GM23338 (cell line): ENCODE measurements around the gene CASS4. TPM values are rescaled to one million over a fixed set of nuclear protein-coding genes. Genes with fewer than 3 reads are reported as not detected.

Experiments used
- ATAC-seq: fragments of 200-7000 bp; cut with Tn5 transposase; 3 replicates; pipeline ENCODE4 v1.9.1; 2020
- DNase-seq: peaks from one replicate; pipeline ENCODE4 v3.0.0-alpha.2; 2015; ENCODE audit warnings: low spot score
- H2AFZ ChIP-seq: fragments of 200-600 bp; sonication (generic); 2 replicates; pipeline ENCODE4 v1.8.0; 2016; ENCODE audit warnings: antibody characterized with exemption, mild to moderate bottlenecking, moderate library complexity
- H3F3A ChIP-seq: fragments of 200-600 bp; sonication (generic); replicated peaks from 2 replicates; pipeline ENCODE4 v1.8.0; 2017; ENCODE audit warnings: antibody characterized with exemption, mixed run types, low read depth
- H3K27ac ChIP-seq: fragments of 200-600 bp; sonication (generic); 2 replicates; pipeline ENCODE4 v1.6.1; 2016; ENCODE audit warnings: low read depth
- H3K27me3 ChIP-seq: fragments of 200-600 bp; sonication (generic); 2 replicates; pipeline ENCODE4 v1.8.0; 2016; ENCODE audit warnings: mild to moderate bottlenecking, mixed run types, moderate library complexity; ENCODE audit not compliant: insufficient read depth
- H3K36me3 ChIP-seq: fragments of 200-600 bp; sonication (generic); 2 replicates; pipeline ENCODE4 v1.8.0; 2016; ENCODE audit warnings: mild to moderate bottlenecking; ENCODE audit not compliant: insufficient read depth
- H3K4me1 ChIP-seq: fragments of 200-600 bp; sonication (generic); 2 replicates; pipeline ENCODE4 v1.8.0; 2016; ENCODE audit warnings: mild to moderate bottlenecking, moderate library complexity; ENCODE audit not compliant: insufficient read depth
- H3K4me2 ChIP-seq: fragments of 200-600 bp; sonication (generic); 2 replicates; pipeline ENCODE4 v1.7.1; 2017; ENCODE audit warnings: mixed run types
- H3K4me3 ChIP-seq: fragments of 200-600 bp; sonication (generic); 2 replicates; pipeline ENCODE4 v1.6.1; 2016; ENCODE audit warnings: mixed run types
- H3K79me2 ChIP-seq: fragments of 200-600 bp; sonication (generic); replicated peaks from 2 replicates; pipeline ENCODE4 v1.8.0; 2017; ENCODE audit warnings: mild to moderate bottlenecking; ENCODE audit not compliant: insufficient read depth
- H3K9me2 ChIP-seq: fragments of 200-600 bp; sonication (generic); 2 replicates; pipeline ENCODE4 v1.8.0; 2017; ENCODE audit not compliant: insufficient read depth
- H4K20me1 ChIP-seq: fragments of 200-600 bp; sonication (generic); replicated peaks from 2 replicates; pipeline ENCODE4 v1.8.0; 2017; ENCODE audit warnings: mild to moderate bottlenecking; ENCODE audit not compliant: insufficient read depth
- H3K27ac Mint-ChIP-seq: 2 replicates; pipeline ENCODE4 v1.8.0; 2020; ENCODE audit warnings: inconsistent platforms, mild to moderate bottlenecking, moderate library complexity, mixed read lengths
- H3K27me3 Mint-ChIP-seq: 3 replicates; pipeline ENCODE4 v1.8.0; 2022; ENCODE audit warnings: low read depth, mild to moderate bottlenecking, moderate library complexity, mixed read lengths, inconsistent platforms; ENCODE audit not compliant: insufficient read depth, poor library complexity
- H3K36me3 Mint-ChIP-seq: 3 replicates; pipeline ENCODE4 v1.8.0; 2021; ENCODE audit warnings: low read depth, mild to moderate bottlenecking, inconsistent platforms, moderate library complexity, mixed read lengths
- H3K4me1 Mint-ChIP-seq: 3 replicates; pipeline ENCODE4 v1.8.0; 2020; ENCODE audit warnings: mild to moderate bottlenecking, inconsistent platforms, mixed read lengths
- H3K4me3 Mint-ChIP-seq: 3 replicates; pipeline ENCODE4 v1.8.0; 2021; ENCODE audit warnings: moderate library complexity, mild to moderate bottlenecking, inconsistent platforms, mixed read lengths
- H3K9me3 Mint-ChIP-seq: 3 replicates; pipeline ENCODE4 v1.8.0; 2020; ENCODE audit warnings: moderate library complexity, mild to moderate bottlenecking, inconsistent platforms, mixed read lengths
- CREB1 ChIP-seq: fragments of 250-450 bp; sonication (Bioruptor Pico); IDR thresholded peaks from 2 replicates; pipeline ENCODE4 v1.5.0; 2020; ENCODE audit warnings: low read depth, mild to moderate bottlenecking, moderate library complexity
- ETS1 ChIP-seq: IDR thresholded peaks from 2 replicates; pipeline ENCODE4 v1.6.1; 2016; ENCODE audit warnings: antibody characterized with exemption
- EZH2 ChIP-seq: fragments of 200-600 bp; sonication (generic); IDR thresholded peaks from one replicate; pipeline ENCODE4 v1.8.0; 2017; ENCODE audit warnings: antibody characterized with exemption, mild to moderate bottlenecking, low read depth; ENCODE audit not compliant: unreplicated experiment
- EZH2phosphoT487 ChIP-seq: fragments of 200-600 bp; sonication (generic); IDR thresholded peaks from one replicate; pipeline ENCODE4 v1.8.1; 2018; ENCODE audit warnings: antibody characterized with exemption; ENCODE audit not compliant: unreplicated experiment
- JUNB ChIP-seq: IDR thresholded peaks from one replicate; pipeline ENCODE4 v1.6.1; 2016; ENCODE audit warnings: antibody characterized with exemption; ENCODE audit not compliant: unreplicated experiment
- NANOG ChIP-seq: IDR thresholded peaks from 2 replicates; pipeline ENCODE4 v1.6.1; 2016; ENCODE audit warnings: antibody characterized with exemption, borderline replicate concordance
- POLR2AphosphoS5 ChIP-seq: IDR thresholded peaks from 2 replicates; pipeline ENCODE4 v1.6.1; 2016; ENCODE audit warnings: antibody characterized with exemption, low read depth
- REST ChIP-seq: IDR thresholded peaks from one replicate; pipeline ENCODE4 v1.6.1; 2018; ENCODE audit warnings: antibody characterized with exemption; ENCODE audit not compliant: unreplicated experiment
- STAT1 ChIP-seq: IDR thresholded peaks from one replicate; pipeline ENCODE4 v1.6.1; 2016; ENCODE audit warnings: antibody characterized with exemption; ENCODE audit not compliant: unreplicated experiment
- ZNF114 ChIP-seq: fragments of 250-450 bp; sonication (Bioruptor Pico); IDR thresholded peaks from 2 replicates; pipeline ENCODE4 v1.5.0; 2020; ENCODE audit warnings: mild to moderate bottlenecking, moderate library complexity
- ZNF331 ChIP-seq: fragments of 250-450 bp; sonication (Bioruptor Pico); IDR thresholded peaks from 2 replicates; pipeline ENCODE4 v1.5.0; 2020; ENCODE audit warnings: low read depth, mild to moderate bottlenecking, moderate library complexity
- polyA plus RNA-seq: library from polyadenylated mRNA; unstranded; fragments of >200 nt; fragmentation: Nextera tagmentation; extraction: Ambion mirVana; gene quantifications from 2 replicates; pipeline ENCODE4 v1.2.1, GENCODE V29; 2016
- total RNA-seq: library from RNA; depleted of rRNA; stranded (reverse); fragments of >200 nt; shearing (Covaris generic); gene quantifications from 2 replicates; pipeline ENCODE4 v1.2.3, GENCODE V29; 2014
- TF ChIP-seq, protein P1 (sequence below): fragments of 250-450 bp; sonication (Bioruptor Pico); IDR thresholded peaks from 2 replicates; pipeline ENCODE4 v1.5.0; 2020; ENCODE audit warnings: mild to moderate bottlenecking, moderate library complexity
- TF ChIP-seq, protein P2 (sequence below), 2 experiments: fragments of 200-600 bp in 1 of 2; sonication (generic) in 1 of 2; conservative IDR thresholded peaks; 2 replicates each; pipeline versions ENCODE4 v1.5.1 to v1.6.1; 2016 to 2017; ENCODE audit warnings: antibody characterized with exemption in 2 of 2, low read depth in 2 of 2, mild to moderate bottlenecking in 2 of 2, moderate library complexity in 1 of 2

CASS4 gene
- total and polyA plus RNA-seq, 2 experiments from 2014 or later = not detected

DNA sequence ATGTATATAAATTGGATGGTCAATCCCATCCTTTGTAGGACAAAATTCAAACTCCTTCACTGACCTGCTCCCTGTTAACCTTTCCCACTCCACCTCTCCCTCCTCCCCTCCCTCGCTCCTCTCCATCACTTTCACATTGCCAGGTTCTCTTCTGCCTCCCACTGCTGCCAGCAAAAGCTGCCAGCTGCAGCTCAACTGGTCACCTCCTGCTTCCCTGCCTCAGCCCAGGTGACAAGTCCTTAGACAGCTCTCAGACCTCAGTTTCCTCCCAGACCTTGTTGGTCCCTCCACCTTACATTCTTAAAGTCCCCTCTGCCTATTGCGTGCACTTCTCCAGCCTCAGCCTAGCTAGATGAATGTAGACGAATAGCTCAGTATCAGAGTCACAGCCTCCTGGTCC lies 33.1 kb downstream of the CASS4 start:
- H3K4me1 ChIP-seq = no peaks in the 10 kb centered on the region
- no peaks in the 10 kb centered on the region for H3F3A ChIP-seq
- H4K20me1 ChIP-seq = no peaks in the 10 kb centered on the region
- Mint-ChIP-seq H3K27me3 (peaks cover 8% of the 10 kb centered on the region), H3K4me1 (no peaks in the 10 kb centered on the region; the same call in 2 of the 3 replicates), H3K9me3 (no peaks in the 10 kb centered on the region), H3K27ac (no peak overlapping the region), H3K4me3 (no peak overlapping the region), H3K36me3 (no peaks in the 10 kb centered on the region)
- no peak for ATAC-seq
- no peak for DNase-seq
- no peak overlapping the region for H2AFZ ChIP-seq
- TF ChIP-seq, protein P1, sequence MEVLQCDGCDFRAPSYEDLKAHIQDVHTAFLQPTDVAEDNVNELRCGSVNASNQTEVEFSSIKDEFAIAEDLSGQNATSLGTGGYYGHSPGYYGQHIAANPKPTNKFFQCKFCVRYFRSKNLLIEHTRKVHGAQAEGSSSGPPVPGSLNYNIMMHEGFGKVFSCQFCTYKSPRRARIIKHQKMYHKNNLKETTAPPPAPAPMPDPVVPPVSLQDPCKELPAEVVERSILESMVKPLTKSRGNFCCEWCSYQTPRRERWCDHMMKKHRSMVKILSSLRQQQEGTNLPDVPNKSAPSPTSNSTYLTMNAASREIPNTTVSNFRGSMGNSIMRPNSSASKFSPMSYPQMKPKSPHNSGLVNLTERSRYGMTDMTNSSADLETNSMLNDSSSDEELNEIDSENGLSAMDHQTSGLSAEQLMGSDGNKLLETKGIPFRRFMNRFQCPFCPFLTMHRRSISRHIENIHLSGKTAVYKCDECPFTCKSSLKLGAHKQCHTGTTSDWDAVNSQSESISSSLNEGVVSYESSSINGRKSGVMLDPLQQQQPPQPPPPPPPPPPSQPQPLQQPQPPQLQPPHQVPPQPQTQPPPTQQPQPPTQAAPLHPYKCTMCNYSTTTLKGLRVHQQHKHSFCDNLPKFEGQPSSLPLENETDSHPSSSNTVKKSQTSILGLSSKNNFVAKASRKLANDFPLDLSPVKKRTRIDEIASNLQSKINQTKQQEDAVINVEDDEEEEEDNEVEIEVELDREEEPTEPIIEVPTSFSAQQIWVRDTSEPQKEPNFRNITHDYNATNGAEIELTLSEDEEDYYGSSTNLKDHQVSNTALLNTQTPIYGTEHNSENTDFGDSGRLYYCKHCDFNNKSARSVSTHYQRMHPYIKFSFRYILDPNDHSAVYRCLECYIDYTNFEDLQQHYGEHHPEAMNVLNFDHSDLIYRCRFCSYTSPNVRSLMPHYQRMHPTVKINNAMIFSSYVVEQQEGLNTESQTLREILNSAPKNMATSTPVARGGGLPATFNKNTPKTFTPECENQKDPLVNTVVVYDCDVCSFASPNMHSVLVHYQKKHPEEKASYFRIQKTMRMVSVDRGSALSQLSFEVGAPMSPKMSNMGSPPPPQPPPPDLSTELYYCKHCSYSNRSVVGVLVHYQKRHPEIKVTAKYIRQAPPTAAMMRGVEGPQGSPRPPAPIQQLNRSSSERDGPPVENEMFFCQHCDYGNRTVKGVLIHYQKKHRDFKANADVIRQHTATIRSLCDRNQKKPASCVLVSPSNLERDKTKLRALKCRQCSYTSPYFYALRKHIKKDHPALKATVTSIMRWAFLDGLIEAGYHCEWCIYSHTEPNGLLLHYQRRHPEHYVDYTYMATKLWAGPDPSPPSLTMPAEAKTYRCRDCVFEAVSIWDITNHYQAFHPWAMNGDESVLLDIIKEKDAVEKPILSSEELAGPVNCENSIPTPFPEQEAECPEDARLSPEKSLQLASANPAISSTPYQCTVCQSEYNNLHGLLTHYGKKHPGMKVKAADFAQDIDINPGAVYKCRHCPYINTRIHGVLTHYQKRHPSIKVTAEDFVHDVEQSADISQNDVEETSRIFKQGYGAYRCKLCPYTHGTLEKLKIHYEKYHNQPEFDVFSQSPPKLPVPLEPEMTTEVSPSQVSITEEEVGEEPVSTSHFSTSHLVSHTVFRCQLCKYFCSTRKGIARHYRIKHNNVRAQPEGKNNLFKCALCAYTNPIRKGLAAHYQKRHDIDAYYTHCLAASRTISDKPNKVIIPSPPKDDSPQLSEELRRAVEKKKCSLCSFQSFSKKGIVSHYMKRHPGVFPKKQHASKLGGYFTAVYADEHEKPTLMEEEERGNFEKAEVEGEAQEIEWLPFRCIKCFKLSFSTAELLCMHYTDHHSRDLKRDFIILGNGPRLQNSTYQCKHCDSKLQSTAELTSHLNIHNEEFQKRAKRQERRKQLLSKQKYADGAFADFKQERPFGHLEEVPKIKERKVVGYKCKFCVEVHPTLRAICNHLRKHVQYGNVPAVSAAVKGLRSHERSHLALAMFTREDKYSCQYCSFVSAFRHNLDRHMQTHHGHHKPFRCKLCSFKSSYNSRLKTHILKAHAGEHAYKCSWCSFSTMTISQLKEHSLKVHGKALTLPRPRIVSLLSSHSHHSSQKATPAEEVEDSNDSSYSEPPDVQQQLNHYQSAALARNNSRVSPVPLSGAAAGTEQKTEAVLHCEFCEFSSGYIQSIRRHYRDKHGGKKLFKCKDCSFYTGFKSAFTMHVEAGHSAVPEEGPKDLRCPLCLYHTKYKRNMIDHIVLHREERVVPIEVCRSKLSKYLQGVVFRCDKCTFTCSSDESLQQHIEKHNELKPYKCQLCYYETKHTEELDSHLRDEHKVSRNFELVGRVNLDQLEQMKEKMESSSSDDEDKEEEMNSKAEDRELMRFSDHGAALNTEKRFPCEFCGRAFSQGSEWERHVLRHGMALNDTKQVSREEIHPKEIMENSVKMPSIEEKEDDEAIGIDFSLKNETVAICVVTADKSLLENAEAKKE = no peak
- TF ChIP-seq EZH2 (no peak), ETS1 (no peak), JUNB (no peak), STAT1 (no peak), REST (no peak), ZNF114 (CRISPR knock-in tag) (no peak), CREB1 (no peak), EZH2phosphoT487 (no peak), ZNF331 (CRISPR knock-in tag) (no peak), NANOG (no peak), POLR2AphosphoS5 (no peak)
- TF ChIP-seq, protein P2, sequence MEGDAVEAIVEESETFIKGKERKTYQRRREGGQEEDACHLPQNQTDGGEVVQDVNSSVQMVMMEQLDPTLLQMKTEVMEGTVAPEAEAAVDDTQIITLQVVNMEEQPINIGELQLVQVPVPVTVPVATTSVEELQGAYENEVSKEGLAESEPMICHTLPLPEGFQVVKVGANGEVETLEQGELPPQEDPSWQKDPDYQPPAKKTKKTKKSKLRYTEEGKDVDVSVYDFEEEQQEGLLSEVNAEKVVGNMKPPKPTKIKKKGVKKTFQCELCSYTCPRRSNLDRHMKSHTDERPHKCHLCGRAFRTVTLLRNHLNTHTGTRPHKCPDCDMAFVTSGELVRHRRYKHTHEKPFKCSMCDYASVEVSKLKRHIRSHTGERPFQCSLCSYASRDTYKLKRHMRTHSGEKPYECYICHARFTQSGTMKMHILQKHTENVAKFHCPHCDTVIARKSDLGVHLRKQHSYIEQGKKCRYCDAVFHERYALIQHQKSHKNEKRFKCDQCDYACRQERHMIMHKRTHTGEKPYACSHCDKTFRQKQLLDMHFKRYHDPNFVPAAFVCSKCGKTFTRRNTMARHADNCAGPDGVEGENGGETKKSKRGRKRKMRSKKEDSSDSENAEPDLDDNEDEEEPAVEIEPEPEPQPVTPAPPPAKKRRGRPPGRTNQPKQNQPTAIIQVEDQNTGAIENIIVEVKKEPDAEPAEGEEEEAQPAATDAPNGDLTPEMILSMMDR (conservative IDR thresholded peaks at IDR 0.05; ENCODE audit: low read depth in 2 of 2) = no peak
- H3K36me3 ChIP-seq = no peaks in the 10 kb centered on the region
- no peaks in the 10 kb centered on the region for H3K79me2 ChIP-seq
- H3K27ac ChIP-seq = no peak overlapping the region
- H3K4me2 ChIP-seq = no peak overlapping the region
- no peaks in the 10 kb centered on the region for H3K27me3 ChIP-seq
- no peaks in the 10 kb centered on the region for H3K9me2 ChIP-seq
- H3K4me3 ChIP-seq = no peak overlapping the region
